SK-N-SH (cell line): Measurements from ENCODE around the gene KRT75. TPM values are rescaled to one million over a fixed set of nuclear protein-coding genes. Genes with fewer than 3 reads are reported as not detected.

Experiments used
- CTCF ChIA-PET: fragments of 300-600, 350-600 bp; formaldehyde crosslinking; extraction: SDS; loops from one replicate; lab custom pipeline; 2021; lab: Yijun Ruan, JAX
- POLR2A ChIA-PET: fragments of 350-600 bp; sonication (Branson Sonifier 250); formaldehyde crosslinking; extraction: SDS; loops from one replicate; lab custom pipeline; 2020; ENCODE audit warnings: antibody characterized with exemption, inconsistent platforms; lab: Yijun Ruan, JAX
- DNase-seq: peaks from one replicate; pipeline ENCODE4 v3.0.0; 2012
- H2AFZ ChIP-seq: fragments of 200-600 bp; sonication (generic); 2 replicates; pipeline ENCODE4 v1.8.1; 2016; ENCODE audit warnings: antibody characterized with exemption, mild to moderate bottlenecking, low read depth
- H3F3A ChIP-seq: fragments of 200-600 bp; sonication (generic); replicated peaks from 2 replicates; pipeline ENCODE3; 2016; ENCODE audit warnings: antibody characterized with exemption, mild to moderate bottlenecking; ENCODE audit not compliant: insufficient read depth
- H3K27ac ChIP-seq, 2 experiments: fragments of 200-500 bp in 1 of 2; fragments of 200-600 bp in 1 of 2; sonication (Bioruptor generic) in 1 of 2; sonication (generic), shearing (Covaris generic) in 1 of 2; 2 replicates each; pipeline versions ENCODE4 v1.5.1 to v1.6.1; 2014 to 2016; ENCODE audit warnings: low read depth in 2 of 2, inconsistent platforms in 1 of 2, low read length in 1 of 2, mild to moderate bottlenecking in 1 of 2, mixed read lengths in 1 of 2
- H3K27me3 ChIP-seq: fragments of 200-600 bp; sonication (generic), shearing (Covaris generic); 2 replicates; pipeline ENCODE4 v1.6.1; 2016; ENCODE audit warnings: mixed run types; ENCODE audit not compliant: insufficient read depth
- H3K36me3 ChIP-seq, 2 experiments: fragments of 200-500 bp in 1 of 2; fragments of 200-600 bp in 1 of 2; sonication (Bioruptor generic) in 1 of 2; sonication (generic) in 1 of 2; replicated peaks in 1 of 2; 2 replicates each; pipeline versions ENCODE3 to v1.5.1; 2014 to 2016; ENCODE audit warnings: low read length in 1 of 2, mild to moderate bottlenecking in 1 of 2; ENCODE audit not compliant: insufficient read depth in 2 of 2, control insufficient read depth in 1 of 2
- H3K4me1 ChIP-seq, 2 experiments: fragments of 200-500 bp in 1 of 2; fragments of 200-600 bp in 1 of 2; sonication (Bioruptor generic) in 1 of 2; sonication (generic), shearing (Covaris generic) in 1 of 2; 2 replicates each; pipeline versions ENCODE4 v1.5.1 to v1.6.1; 2014 to 2016; ENCODE audit warnings: low read depth in 1 of 2, low read length in 1 of 2, mixed run types in 1 of 2; ENCODE audit not compliant: insufficient read depth in 2 of 2, control insufficient read depth in 1 of 2
- H3K4me2 ChIP-seq: fragments of 200-600 bp; sonication (generic), shearing (Covaris generic); 2 replicates; pipeline ENCODE4 v1.6.1; 2017; ENCODE audit warnings: mixed run types
- H3K4me3 ChIP-seq, 2 experiments: fragments of 200-500 bp in 1 of 2; fragments of 200-600 bp in 1 of 2; sonication (Bioruptor generic) in 1 of 2; sonication (generic), shearing (Covaris generic) in 1 of 2; 2 replicates each; pipeline versions ENCODE4 v1.5.1 to v1.8.1; 2014 to 2016; ENCODE audit warnings: low read depth in 2 of 2, inconsistent platforms in 1 of 2, low read length in 1 of 2, mild to moderate bottlenecking in 1 of 2, mixed read lengths in 1 of 2, moderate library complexity in 1 of 2
- H3K79me2 ChIP-seq: fragments of 200-600 bp; sonication (generic); 2 replicates; pipeline ENCODE4 v1.8.1; 2017; ENCODE audit warnings: mild to moderate bottlenecking; ENCODE audit not compliant: insufficient read depth
- H3K9ac ChIP-seq: fragments of 200-600 bp; sonication (generic); 2 replicates; pipeline ENCODE4 v1.6.1; 2017; ENCODE audit warnings: mixed run types
- H3K9me2 ChIP-seq: fragments of 200-600 bp; sonication (generic); 2 replicates; pipeline ENCODE4 v1.6.1; 2017; ENCODE audit warnings: mixed run types
- H3K9me3 ChIP-seq: fragments of 200-600 bp; sonication (generic); 2 replicates; pipeline ENCODE4 v1.6.1; 2017; ENCODE audit warnings: mixed run types, mild to moderate bottlenecking, moderate library complexity
- H4K20me1 ChIP-seq: fragments of 200-600 bp; sonication (generic); 2 replicates; pipeline ENCODE4 v1.6.1; 2017; ENCODE audit warnings: mild to moderate bottlenecking, mixed run types; ENCODE audit not compliant: insufficient read depth
- ELF1 ChIP-seq: IDR thresholded peaks from 2 replicates; pipeline ENCODE4 v1.4.0; 2012
- EZH2phosphoT487 ChIP-seq: fragments of 200-600 bp; sonication (generic); IDR thresholded peaks from 2 replicates; pipeline ENCODE4 v1.6.1; 2017; ENCODE audit warnings: low read depth, mixed run types, mild to moderate bottlenecking, antibody characterized with exemption, moderate library complexity, borderline replicate concordance
- FOSL2 ChIP-seq: IDR thresholded peaks from 2 replicates; pipeline ENCODE4 v1.4.0; 2012; ENCODE audit warnings: low read depth, mild to moderate bottlenecking, moderate library complexity, borderline replicate concordance
- FOXM1 ChIP-seq: IDR thresholded peaks from 2 replicates; pipeline ENCODE4 v1.4.0; 2012; ENCODE audit warnings: low read depth, mild to moderate bottlenecking
- GABPA ChIP-seq: IDR thresholded peaks from 2 replicates; pipeline ENCODE4 v1.4.0; 2012; ENCODE audit warnings: low read depth, mild to moderate bottlenecking
- GATA2 ChIP-seq: sonication (generic); formaldehyde crosslinking; IDR thresholded peaks from 2 replicates; pipeline ENCODE4 v1.5.0; 2020; ENCODE audit warnings: mild to moderate bottlenecking, missing genetic modification reagents
- IRF3 ChIP-seq: fragments of 150-350 bp; IDR thresholded peaks from 2 replicates; pipeline ENCODE4 v1.6.1; 2016; ENCODE audit warnings: mild to moderate bottlenecking, low read depth, low read length
- MXI1 ChIP-seq: IDR thresholded peaks from 2 replicates; pipeline ENCODE4 v1.6.1; 2012; ENCODE audit warnings: mild to moderate bottlenecking, low read depth, low read length, improper control_type of control experiment
- RAD21 ChIP-seq: IDR thresholded peaks from 2 replicates; pipeline ENCODE4 v1.6.1; 2012; ENCODE audit warnings: mild to moderate bottlenecking, low read length
- RCOR1 ChIP-seq: fragments of 150-350 bp; IDR thresholded peaks from 2 replicates; pipeline ENCODE4 v1.6.1; 2017; ENCODE audit warnings: antibody characterized with exemption, low read length
- RXRA ChIP-seq: IDR thresholded peaks from 2 replicates; pipeline ENCODE4 v1.4.0; 2012; ENCODE audit warnings: low read depth, mild to moderate bottlenecking, borderline replicate concordance
- SIN3A ChIP-seq: IDR thresholded peaks from 2 replicates; pipeline ENCODE4 v1.6.1; 2012; ENCODE audit warnings: low read depth, mild to moderate bottlenecking, low read length, moderate library complexity, borderline replicate concordance
- SMC3 ChIP-seq: IDR thresholded peaks from 2 replicates; pipeline ENCODE4 v1.6.1; 2012; ENCODE audit warnings: low read depth, low read length, improper control_type of control experiment
- TCF12 ChIP-seq: IDR thresholded peaks from 2 replicates; pipeline ENCODE4 v1.4.0; 2012
- ZBTB33 ChIP-seq: IDR thresholded peaks from 2 replicates; pipeline ENCODE4 v1.4.0; 2012; ENCODE audit warnings: low read depth, borderline replicate concordance
- WGBS: methylation state at CpG from one replicate; pipeline ENCODE4 v1.1.6; 2017; ENCODE audit warnings: low lambda C conversion rate; 5-methylcytosine and 5-hydroxymethylcytosine counted together
- polyA plus RNA-seq, 3 experiments: library from polyadenylated mRNA; depleted of rRNA; stranded (reverse); fragments of >200 nt; gene quantifications; 2 replicates each; pipeline ENCODE4 v1.2.3, GENCODE V29; 2012
- TF ChIP-seq, protein P1 (sequence below): IDR thresholded peaks from 2 replicates; pipeline ENCODE4 v1.4.0; 2012; ENCODE audit warnings: low read depth
- TF ChIP-seq, protein P2 (sequence below): fragments of 200-600 bp; sonication (generic); IDR thresholded peaks from 2 replicates; pipeline ENCODE4 v1.6.1; 2017; ENCODE audit warnings: antibody characterized with exemption, mild to moderate bottlenecking, moderate library complexity
- TF ChIP-seq, protein P3 (sequence below): fragments of 150-350 bp; IDR thresholded peaks from 2 replicates; pipeline ENCODE4 v1.6.1; 2017; ENCODE audit warnings: antibody characterized with exemption, low read length, low read depth, borderline replicate concordance

Gene KRT75
- polyA plus RNA-seq, 1 of the 3 experiments (the other 2 are of a cell fraction), result not detected

DNA sequence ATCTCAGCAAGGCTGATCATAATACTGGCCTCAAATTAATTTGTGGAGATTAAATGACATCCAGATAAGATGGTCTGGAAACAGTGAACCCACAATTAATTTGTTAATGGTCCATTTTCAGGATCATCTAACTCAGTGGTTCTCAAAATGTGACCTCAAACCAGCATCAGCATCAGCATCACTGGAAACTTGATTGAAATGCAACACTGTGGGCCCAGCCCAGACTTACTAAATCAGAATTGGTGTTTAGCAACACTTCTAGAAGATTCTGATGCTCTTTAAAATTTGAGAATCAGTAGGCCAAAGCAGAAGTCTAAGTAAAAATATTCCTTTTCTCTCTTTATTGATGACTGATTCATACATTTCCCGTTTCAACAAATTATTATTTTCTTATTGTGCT lies 17.4 kb downstream of the KRT75 start:
- Histone ChIP-seq H3K9ac (no peak overlapping the region), H3K9me2 (no peaks in the 10 kb centered on the region), H3K9me3 (no peaks in the 10 kb centered on the region), H3F3A (no peaks in the 10 kb centered on the region), H3K4me1 (peaks cover 0 to 5% of the 10 kb centered on the region in 2 experiments; a peak in 1 of 4 replicates), H4K20me1 (no peaks in the 10 kb centered on the region), H3K4me3 (no peak overlapping the region), H3K27me3 (peaks cover 13% of the 10 kb centered on the region; the same call in 1 of the 2 replicates), H3K79me2 (no peaks in the 10 kb centered on the region), H2AFZ (no peak overlapping the region), H3K4me2 (no peak overlapping the region), H3K36me3 (no peaks in the 10 kb centered on the region), H3K27ac (no peak overlapping the region)
- ChIA-PET POLR2A (no interaction called here), CTCF (interaction anchor here (1.2 kb wide), 1 partner anchor 10 kb away, joined by 3 read pairs; no protein-coding TSS in a partner anchor)
- DNase-seq, result no peak
- TF ChIP-seq EZH2phosphoT487, result no peak
- no peak for TF ChIP-seq FOSL2
- no peak for TF ChIP-seq IRF3
- no peak for TF ChIP-seq GATA2 (CRISPR knock-in tag)
- TF ChIP-seq GABPA, result no peak
- no peak for TF ChIP-seq TCF12
- TF ChIP-seq, protein P1, sequence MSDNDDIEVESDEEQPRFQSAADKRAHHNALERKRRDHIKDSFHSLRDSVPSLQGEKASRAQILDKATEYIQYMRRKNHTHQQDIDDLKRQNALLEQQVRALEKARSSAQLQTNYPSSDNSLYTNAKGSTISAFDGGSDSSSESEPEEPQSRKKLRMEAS, result no peak
- no peak for TF ChIP-seq RCOR1
- no peak for TF ChIP-seq RAD21
- no peak for TF ChIP-seq ZBTB33
- TF ChIP-seq MXI1, result no peak
- TF ChIP-seq SIN3A, result no peak
- TF ChIP-seq ELF1, result no peak
- TF ChIP-seq, protein P2, sequence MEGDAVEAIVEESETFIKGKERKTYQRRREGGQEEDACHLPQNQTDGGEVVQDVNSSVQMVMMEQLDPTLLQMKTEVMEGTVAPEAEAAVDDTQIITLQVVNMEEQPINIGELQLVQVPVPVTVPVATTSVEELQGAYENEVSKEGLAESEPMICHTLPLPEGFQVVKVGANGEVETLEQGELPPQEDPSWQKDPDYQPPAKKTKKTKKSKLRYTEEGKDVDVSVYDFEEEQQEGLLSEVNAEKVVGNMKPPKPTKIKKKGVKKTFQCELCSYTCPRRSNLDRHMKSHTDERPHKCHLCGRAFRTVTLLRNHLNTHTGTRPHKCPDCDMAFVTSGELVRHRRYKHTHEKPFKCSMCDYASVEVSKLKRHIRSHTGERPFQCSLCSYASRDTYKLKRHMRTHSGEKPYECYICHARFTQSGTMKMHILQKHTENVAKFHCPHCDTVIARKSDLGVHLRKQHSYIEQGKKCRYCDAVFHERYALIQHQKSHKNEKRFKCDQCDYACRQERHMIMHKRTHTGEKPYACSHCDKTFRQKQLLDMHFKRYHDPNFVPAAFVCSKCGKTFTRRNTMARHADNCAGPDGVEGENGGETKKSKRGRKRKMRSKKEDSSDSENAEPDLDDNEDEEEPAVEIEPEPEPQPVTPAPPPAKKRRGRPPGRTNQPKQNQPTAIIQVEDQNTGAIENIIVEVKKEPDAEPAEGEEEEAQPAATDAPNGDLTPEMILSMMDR, result no peak
- no peak for TF ChIP-seq SMC3
- no peak for TF ChIP-seq FOXM1
- TF ChIP-seq, protein P3, sequence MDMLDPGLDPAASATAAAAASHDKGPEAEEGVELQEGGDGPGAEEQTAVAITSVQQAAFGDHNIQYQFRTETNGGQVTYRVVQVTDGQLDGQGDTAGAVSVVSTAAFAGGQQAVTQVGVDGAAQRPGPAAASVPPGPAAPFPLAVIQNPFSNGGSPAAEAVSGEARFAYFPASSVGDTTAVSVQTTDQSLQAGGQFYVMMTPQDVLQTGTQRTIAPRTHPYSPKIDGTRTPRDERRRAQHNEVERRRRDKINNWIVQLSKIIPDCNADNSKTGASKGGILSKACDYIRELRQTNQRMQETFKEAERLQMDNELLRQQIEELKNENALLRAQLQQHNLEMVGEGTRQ, result no peak
- TF ChIP-seq RXRA, result no peak
- WGBS, result 41% methylated on average over 1 of the region's 1 CpG
